HG03521 (cell line): ENCODE measurements around the gene SLC47A1.
"Not testable (repeated sequence)": the region's sequence is repeated elsewhere in the genome, so short reads cannot be mapped to it uniquely, and the experiment has no call there.

ENCODE experiments used
- ATAC-seq: cut with Tn5 transposase; IDR thresholded peaks from one replicate; pipeline ENCODE4 v1.9.1; 2021; ENCODE audit warnings: mild to moderate bottlenecking, moderate library complexity; ENCODE audit not compliant: unreplicated experiment

Gene SLC47A1

DNA sequence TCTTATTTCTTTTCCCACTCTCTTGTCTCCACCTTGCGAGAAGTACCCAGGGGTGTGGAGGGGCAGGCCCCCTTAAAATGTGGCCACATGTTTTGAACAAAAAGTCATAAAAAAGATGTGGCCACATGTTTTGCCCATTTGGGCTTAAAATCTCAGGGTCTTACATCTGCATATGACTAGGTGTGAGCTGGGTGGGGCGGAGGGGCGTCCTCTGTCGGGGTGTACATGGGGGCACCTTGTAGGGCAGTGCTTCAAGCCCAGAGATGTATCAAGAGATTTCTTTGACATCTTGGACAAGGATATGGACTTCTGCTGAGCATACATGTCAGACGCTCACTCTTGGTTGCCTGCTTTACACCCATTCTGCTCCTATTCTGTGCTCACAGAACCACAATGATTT lies 13.0 kb upstream of the SLC47A1 start:
- no peak for ATAC-seq

GRCh38 chr17:19523690-19524089 lies 10.0 kb upstream of the SLC47A1 start:
- ATAC-seq, result no peak

- ATAC-seq, result not testable (repeated sequence)
Measured at GRCh38 chr17:19526950-19527349, 6.7 kb upstream of the SLC47A1 start.

GRCh38 chr17:19531780-19532501 lies 1.7 kb upstream of the SLC47A1 start:
- no peak for ATAC-seq

DNA sequence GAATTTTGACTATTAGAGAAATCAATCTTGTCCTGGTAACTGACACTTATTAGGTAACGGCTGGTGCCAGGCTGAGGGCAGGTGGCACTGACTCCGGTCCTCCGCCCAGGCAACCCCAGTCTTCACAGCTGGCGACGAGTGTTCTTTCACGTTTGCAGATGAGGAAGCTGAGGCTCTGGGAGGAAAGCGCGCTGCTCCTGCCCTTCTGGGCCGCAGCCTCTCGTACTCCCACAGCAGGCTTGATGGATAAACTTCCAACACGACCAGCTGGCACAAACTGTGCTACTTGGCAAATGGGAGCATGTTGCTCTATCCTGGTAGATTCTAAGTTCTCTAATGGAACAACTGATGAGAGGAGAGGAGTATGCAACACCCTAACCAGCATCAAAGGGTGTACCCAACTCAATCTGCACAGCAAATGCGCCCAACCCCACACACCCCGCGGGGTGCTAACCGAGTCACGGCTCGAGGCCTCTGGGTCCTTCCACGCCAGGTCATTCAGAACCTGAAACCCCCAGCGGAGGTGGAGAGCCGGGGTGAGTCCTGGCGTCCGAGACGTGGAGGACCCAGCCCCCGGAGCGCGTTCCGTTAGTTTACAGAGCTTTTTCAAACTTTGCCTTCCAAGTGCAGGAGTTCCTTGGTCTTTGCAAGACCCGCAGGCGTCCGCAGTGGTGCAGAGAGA lies 477 bp upstream of the SLC47A1 start:
- no peak for ATAC-seq

DNA sequence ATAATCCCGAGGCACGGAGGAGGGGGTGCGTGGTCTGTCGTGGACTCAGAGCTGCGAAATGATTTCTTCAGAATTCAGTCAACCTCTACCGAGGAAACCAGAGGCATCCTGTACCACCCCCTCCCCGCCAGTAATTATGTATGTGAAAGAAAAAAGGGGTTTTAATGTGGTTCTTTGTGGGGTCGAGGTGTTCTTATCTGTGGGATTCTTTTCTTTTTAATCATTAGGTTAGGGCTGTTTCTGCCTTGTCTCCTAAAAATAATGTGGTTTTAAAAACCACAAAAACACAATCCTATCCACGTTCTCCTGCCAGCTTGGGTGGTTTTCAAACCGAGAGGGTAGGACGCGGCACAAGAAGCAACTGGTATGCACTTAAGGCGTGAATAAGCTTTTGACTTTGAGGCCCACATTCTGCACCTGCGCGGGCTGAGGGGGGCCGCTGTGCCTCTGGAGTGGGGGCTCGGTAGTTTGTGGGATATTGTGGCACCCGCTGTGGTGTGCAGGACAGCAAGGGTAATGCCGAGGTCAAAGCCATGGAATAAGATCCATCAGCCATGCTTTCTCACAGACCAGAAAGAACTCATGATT lies 1.0 kb downstream of the SLC47A1 start:
- ATAC-seq, result no peak

GRCh38 chr17:19537111-19537510 lies 3.5 kb downstream of the SLC47A1 start:
- ATAC-seq, result no peak

GRCh38 chr17:19538095-19539039 lies 4.7 kb downstream of the SLC47A1 start:
- no peak for ATAC-seq

DNA sequence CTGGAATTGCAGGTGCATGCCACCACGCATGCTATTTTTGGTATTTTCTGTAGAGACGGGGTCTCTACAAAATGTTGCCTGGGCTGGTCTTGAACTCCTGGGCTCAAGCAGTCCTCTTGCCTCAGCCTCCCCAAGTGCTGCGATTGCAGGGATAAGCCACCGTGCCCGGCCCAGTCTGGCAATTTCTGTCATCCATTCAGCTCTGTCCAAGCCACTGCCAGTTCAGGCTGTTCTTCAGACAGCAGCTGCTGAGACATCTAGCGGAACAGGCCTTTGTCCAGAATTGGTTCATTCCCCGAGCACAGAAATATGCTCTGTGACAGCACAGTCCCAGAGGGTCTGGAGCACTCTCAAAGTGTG lies 5.4 kb downstream of the SLC47A1 start:
- ATAC-seq, result no peak

DNA sequence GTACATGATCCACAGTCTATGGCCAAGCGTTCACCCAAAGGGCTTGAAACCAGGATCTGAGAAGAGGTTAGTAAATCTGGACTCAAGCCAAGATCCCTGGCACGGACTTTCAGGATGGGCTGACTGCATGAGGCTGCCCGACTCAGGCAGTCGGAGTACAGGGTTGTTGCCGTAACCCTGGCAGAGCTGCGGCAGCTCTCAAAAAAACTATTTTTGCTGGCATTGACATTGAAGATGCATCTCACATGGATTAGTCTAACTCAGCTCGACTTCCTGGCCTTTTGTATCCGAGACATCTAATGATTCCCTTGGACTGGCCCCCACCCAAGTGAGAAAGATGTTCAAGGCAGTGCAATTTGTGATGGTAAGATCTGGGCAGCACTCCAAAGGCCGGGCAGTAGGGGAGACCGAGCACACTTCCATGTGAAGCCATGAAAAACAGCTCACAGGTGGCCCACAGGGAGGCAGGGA lies 6.2 kb downstream of the SLC47A1 start:
- ATAC-seq, result no peak

DNA sequence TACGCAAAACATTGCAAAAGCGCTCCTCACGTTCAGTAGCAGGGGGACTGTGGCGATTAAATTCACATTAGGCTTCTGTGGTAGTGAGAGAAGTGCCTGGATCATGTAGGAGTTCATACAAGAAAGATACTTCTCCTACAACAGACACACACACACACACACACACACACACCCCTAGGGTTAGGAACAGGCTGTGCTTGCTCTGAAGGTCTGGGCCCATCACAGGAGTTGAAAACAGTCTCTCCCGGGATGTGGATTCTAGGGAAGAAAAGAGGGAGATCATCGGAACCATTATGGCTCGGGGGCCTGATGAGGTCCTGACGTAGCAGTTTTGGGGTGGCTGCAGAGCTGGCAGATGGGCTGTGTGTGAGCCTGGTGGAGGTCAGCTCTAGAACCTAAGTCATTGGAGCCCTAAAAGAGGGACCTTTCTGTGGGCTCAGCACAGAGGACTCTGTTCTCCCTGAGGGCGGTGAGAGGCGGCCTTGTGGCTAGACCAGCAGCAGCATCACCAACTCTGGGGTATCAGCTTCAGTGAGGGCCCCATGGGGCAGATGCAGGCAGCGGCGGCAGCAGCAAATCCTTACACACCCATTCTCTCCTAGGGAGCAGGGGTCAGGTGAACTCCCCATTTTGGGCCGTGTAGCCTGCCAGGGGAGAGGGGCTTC lies 7.2 kb downstream of the SLC47A1 start:
- no peak for ATAC-seq

DNA sequence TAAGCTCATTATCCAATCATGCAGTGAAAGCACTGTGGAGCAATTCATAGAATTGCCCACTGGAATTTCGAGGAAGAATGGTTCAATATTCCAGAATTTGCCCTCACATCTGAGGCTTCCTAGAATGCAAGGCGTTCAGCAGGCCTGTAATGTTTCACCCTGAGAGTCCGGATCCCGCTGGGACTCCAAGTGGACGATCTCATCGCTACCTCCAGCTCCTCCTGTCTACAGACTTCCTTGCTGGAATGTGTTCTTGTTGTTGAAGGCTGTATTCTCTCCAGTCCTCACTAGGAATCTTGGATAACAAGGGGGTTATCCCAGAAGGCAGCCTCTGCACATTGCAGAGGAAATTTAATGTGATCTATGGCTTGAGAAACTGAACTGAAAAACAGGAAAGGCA lies 7.8 kb downstream of the SLC47A1 start:
- no peak for ATAC-seq

GRCh38 chr17:19542247-19542646 lies 8.6 kb downstream of the SLC47A1 start:
- ATAC-seq, result no peak

GRCh38 chr17:19544366-19544765 lies 10.7 kb downstream of the SLC47A1 start:
- no peak for ATAC-seq

- no peak for ATAC-seq
Measured at GRCh38 chr17:19546289-19547065, 12.8 kb downstream of the SLC47A1 start.

- no peak for ATAC-seq
Measured at GRCh38 chr17:19549746-19550623, 16.3 kb downstream of the SLC47A1 start.

GRCh38 chr17:19551165-19551564 lies 17.5 kb downstream of the SLC47A1 start:
- ATAC-seq, result no peak

- no peak for ATAC-seq
Measured at GRCh38 chr17:19551591-19552148, 18.0 kb downstream of the SLC47A1 start.
